IPS-18c (cell line): ENCODE measurements around the gene ATP10D.
A peak's percentile ranks its signal among the peaks of the same experiment; 100 is the strongest.
"Not testable (repeated sequence)": the region's sequence is repeated elsewhere in the genome, so short reads cannot be mapped to it uniquely, and the experiment has no call there.

Experiments
- H3K4me3 ChIP-seq: 2 replicates; pipeline ENCODE4 v1.7.0; 2013; ENCODE audit warnings: low read depth, mild to moderate bottlenecking, low read length, moderate library complexity; ENCODE audit not compliant: insufficient read depth
- H3K9me3 ChIP-seq: one replicate; pipeline ENCODE4 v1.6.1; 2013; ENCODE audit warnings: mild to moderate bottlenecking, low read length, moderate library complexity; ENCODE audit not compliant: control insufficient read depth, insufficient read depth

ATP10D gene

DNA sequence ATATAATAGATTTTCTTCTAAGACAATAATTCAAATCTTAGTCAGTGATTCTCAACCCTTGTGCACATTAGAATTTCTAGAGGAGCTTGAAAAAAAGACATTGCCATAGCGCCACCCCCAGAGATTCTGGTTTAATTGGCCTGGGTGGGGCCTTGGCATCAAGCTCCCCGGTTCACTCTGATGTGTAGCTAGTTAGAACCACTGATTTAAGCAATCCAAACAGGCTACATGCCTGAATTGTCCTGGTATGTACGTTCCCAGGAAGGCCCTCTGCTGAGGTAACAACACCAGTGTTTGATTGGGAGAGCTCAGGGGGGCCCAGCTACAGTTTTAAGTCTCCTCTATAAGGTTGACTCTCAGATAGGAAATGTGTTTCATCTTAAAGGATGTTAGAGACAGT is 1.3 kb upstream of the ATP10D start:
- no peak overlapping the region for H3K4me3 ChIP-seq

DNA sequence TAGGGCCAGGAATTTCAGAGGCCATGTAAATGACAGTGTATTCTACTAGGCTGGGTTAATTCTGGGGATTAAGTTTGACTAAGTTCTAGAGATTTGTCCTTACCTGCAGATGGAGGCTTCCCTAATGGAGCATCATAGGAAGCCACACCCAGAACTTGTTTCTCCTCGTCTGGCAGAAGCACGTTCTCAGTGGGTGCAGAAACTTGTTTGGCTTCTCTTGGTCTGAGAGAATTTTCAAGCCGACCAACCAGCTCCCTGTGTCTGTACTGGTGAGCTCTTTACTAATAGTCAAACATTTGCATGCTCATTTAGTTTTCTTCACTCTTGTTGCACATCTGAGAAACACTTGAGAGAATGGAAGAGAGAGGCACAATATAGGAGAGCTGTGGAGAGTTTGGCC is 907 bp upstream of the ATP10D start:
- Histone ChIP-seq H3K4me3 (no peak overlapping the region), H3K9me3 (peaks cover 2% of the 10 kb centered on the region)

More for the DNA sequence above, 1.3 kb upstream of the ATP10D start:
- peaks cover 2% of the 10 kb centered on the region for H3K9me3 ChIP-seq

DNA sequence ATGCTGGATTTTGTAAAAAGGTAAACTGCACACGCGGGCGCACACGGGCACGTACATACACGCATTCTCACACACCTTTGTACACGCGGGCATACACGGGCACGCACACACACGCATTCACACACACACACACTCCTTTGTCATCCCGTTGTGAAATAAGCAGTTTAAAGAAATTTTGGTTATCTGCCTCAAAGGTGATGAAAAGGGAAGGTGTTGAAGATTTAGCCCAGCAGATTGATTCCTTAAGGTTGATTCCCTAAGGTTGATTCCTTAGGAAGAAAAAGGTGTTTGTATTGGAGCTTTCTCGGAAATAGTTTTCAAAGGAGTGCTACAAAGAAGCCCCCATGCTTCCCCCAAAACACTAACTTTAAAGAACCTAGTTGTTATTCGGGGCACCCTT is 693 bp downstream of the ATP10D start:
- Histone ChIP-seq H3K9me3 (peaks cover 2% of the 10 kb centered on the region), H3K4me3 (peak overlapping the region; percentile 69; the same call in 1 of the 2 replicates)

DNA sequence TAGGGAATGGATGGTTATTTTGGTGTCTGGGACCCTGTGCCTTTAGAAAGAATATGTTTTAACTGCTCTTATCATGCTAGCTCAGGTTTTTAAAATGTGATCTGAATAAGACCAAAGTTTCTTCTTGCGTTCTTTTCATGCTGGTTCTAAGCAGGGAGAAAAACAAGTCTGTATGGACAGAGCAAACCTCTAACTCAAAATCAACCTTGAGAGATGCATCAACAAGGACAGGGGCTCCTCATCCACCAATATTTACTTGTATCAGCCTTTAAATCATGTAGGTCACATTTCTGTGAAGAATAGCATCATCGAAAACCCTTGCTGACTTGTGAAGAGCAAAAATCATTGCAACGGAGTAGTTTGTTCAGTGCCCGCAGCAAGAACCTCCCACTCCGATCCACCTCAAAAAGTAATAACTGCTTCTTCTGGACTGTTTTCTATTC is 1.2 kb downstream of the ATP10D start:
- Histone ChIP-seq H3K9me3 (peaks cover 2% of the 10 kb centered on the region), H3K4me3 (no peak overlapping the region)

DNA sequence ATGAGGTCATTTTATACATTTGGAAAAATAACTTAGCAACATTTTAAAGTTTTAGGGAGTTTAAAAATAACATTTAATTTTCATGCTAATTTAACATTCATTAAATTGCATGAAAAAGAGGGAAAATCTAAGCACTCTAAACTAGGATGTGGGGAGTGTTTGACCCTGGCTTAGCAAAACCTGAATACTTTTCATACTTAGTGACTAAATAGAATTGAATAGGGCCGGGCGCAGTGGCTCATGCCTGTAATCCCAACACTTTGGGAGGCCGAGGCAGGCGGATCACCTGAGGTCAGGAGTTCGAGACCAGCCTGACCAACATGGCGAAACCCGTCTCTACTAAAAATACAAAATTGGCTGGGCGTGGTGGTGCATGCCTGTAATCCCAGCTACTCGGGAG is 1.7 kb downstream of the ATP10D start:
- H3K9me3 ChIP-seq, H3K4me3 ChIP-seq: not testable (repeated sequence)

DNA sequence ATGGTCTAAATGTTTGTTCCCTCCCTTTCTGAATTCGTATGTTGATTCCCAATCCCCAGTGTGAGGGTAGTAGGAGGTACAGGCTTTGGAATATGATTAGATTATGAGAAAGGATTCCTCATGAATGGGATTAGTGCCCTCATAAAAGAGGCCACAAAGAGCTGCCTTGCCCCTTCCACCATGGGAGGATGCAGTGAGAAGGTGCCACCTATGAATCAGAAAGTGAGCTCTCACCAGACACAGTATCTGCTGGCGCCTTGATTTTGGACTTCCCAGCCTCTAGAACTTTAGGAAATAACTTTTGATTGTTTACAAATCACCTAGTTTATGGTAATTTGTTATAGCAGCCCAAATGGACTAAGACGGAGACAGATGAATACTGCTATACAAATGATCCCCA is 3.6 kb downstream of the ATP10D start:
- Histone ChIP-seq H3K4me3 (no peak overlapping the region), H3K9me3 (peaks cover 2% of the 10 kb centered on the region)

DNA sequence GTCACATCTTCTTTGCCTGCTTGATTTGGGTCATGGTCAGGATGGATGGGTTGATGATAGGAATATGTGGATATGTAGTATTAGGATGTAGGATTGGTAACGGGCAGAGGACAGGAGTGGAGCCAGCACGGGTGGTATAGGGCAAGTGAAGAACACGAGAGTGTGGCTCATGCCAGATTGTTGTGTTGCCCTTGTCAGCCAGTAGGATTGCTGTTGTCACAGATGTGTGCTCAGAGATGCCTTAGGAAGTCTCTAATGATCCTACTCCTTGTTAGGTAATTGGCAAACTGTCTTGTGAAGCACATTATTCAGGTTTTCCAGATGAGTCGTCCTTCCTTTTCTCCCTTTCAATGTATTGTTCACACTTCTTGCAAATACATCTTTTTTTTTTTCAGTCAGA is 5.5 kb downstream of the ATP10D start:
- Histone ChIP-seq H3K9me3 (no peaks in the 10 kb centered on the region), H3K4me3 (no peak overlapping the region)

DNA sequence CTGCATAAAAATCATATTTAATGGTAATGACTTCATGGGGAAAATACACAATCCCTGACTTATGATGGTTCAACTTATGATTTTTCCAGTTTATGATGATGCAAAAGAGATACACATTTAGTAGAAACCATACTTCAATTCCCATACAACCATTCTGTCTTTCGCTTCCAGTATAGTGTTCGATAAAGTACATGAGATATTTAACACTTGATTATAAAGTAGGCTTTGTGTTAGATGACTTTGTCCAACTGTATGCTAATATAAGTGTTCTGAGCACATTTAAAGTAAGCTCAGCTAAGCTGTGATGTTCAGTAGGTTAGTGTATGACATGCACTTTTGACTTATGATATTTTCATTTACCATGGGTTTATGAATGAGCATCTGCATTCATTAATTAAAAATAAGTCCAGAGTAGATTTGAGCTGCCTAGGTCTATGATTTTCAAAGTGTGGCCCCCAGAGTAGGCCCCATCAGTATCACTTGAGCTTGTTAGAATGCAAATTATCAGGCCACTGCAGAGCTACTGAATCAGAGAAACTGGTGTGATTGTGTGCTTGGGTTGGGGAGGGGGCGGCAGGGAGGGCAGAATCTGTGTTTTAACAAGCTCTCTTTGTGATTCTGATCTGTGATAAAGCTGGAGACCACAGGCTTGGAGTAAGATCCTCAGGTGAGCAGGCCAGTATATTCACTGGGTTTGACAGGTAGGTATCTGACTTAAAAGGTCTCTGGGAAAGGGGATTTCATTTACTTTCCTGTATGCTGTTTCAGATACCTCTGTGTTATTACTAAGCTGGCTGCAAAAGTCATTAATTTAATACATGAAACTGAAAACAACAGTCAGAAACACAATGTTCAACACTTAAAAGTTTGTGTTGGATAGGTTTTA is 8.4 kb downstream of the ATP10D start:
- H3K4me3 ChIP-seq: no peak overlapping the region
- H3K9me3 ChIP-seq: no peaks in the 10 kb centered on the region

DNA sequence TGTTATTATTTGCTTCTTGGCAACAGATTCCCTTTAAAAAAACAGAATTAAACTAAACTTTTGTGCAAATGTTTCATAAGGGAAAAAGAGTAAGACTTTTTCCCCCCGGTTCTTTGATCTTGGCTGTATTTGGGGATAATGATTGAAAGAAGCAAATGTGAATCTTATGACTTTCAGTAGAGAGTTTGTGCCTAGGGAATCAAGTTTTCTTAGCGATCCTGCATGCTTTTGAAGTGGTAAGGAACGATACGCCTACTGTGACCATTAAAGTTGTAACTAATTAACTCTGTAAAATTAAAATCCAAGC is 9.0 kb downstream of the ATP10D start:
- Histone ChIP-seq H3K4me3 (no peak overlapping the region), H3K9me3 (no peaks in the 10 kb centered on the region)

DNA sequence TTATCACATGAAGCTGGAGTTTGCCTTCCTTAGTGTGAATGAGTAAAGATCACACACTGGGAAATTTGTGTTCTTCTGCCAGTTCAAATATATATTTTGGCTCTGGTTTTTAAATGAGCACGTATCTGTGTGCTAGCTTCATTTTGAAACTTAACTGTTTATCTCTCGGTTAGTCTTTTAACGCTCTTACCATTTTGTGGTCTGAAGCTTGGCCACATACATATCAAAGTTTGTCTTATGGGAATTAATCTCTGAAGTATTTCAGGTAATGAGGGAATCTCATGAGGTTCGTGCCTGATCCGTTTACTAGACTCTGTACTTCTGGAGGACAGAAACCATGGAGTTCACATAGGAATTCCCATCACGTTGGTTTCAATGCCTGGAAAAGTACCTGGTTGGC is 13.8 kb downstream of the ATP10D start:
- H3K9me3 ChIP-seq: no peaks in the 10 kb centered on the region
- H3K4me3 ChIP-seq: no peak overlapping the region

DNA sequence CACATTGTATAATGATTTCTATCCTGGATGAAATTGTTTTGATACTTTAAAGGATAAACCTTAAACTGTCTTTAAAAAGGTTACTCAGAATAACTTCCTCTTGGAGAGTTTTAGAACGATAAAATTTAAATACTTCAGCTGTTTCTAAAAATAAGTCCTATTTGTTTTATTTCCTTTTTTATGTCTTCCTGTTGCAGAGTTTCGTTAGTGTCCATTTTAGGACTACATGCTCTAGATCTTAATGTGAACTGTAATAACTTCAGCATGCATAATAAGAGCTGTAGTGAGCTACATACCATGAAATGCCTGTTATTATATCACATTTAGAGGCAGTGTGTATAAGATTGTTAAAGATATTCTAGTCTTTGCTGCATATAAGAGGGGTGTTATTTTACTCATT is 14.6 kb downstream of the ATP10D start:
- H3K4me3 ChIP-seq: no peak overlapping the region
- no peaks in the 10 kb centered on the region for H3K9me3 ChIP-seq

DNA sequence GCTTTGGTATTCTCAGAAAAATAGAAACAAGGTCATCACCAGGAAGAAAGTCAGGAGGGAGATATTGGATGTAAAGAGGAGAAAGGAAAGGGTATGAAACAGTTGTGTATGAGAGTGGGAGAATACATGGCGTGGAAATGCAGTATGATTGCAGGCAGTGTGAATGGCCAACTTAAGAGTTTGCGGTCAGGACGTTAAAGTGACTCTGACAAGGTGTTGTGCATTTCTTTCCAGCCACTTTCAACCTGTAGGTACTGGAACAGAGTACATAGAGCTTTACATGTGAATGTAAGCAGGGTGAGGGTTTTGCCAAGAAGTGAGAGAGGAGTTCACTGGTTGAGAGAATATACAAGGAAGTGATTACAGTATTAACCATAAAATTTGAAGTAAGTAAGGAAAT is 15.7 kb downstream of the ATP10D start:
- Histone ChIP-seq H3K9me3 (no peaks in the 10 kb centered on the region), H3K4me3 (no peak overlapping the region)

DNA sequence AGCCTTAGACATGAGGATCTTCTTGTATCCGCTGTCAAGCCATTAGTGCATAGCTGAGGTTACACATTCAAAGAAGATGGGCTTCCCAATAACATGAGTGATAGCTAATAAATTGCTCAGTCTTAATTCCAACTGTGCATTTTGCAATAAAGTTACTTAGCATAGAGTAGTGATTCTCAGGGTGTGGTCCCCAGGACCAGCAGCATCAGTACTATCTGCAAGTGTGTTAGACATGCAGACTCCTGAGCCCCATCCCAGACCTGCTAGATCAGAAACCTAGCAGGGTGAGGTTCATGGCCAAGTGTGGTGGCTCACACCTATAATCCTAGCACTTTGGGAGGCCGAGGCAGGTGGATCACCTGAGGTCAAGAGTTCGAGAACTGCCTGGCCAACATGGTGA is 20.1 kb downstream of the ATP10D start:
- Histone ChIP-seq H3K4me3 (no peak overlapping the region), H3K9me3 (no peaks in the 10 kb centered on the region)

DNA sequence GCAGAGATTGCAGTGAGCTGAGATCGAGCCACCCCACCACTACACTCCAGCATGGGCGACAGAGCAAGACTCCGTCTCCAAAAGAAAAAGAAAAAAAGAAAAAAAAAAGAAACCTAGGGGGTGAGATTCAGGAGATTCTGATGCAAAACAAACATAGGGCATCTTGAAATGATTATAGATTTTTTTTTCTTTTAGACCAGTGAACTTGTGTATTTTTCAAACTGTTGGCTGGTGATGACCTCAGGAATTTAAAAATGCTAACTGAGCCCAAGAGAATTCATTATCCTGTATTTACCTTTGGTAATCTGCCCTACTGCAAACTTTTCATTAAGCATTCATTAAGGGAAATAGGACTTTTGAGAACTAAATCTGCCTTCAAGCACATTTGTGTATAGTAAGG is 20.6 kb downstream of the ATP10D start:
- H3K4me3 ChIP-seq: no peak overlapping the region
- H3K9me3 ChIP-seq: no peaks in the 10 kb centered on the region

DNA sequence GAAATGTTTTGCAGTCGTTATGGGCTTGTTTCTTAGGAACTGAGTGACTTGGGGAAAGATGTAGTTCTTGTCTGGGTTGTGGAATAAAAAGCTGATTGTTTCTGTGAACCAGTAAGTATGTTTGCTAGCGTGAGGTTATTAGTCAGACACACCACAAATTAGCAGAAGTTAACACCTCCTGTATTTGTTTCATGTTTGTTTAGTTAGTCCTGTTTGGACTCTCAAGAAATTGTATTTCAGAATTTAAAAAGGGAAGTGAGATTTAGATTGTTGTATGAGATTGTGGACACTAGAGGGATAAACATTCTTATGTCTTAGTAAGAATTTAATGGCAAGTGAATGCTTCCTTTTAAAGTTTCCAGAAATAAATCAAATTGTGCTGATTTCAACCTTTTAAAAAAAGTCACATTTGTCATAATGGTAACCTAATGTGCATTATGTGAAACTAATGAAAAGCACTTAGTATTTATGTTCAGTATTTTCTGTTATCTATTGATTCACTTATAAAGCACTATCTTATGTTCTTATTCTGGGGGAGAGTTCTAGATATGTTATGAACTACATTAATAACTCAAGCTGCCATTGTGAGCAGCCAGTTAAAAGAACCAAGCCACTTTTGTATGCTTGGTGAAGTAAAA is 25.6 kb downstream of the ATP10D start:
- Histone ChIP-seq H3K4me3 (no peak overlapping the region), H3K9me3 (no peaks in the 10 kb centered on the region)

DNA sequence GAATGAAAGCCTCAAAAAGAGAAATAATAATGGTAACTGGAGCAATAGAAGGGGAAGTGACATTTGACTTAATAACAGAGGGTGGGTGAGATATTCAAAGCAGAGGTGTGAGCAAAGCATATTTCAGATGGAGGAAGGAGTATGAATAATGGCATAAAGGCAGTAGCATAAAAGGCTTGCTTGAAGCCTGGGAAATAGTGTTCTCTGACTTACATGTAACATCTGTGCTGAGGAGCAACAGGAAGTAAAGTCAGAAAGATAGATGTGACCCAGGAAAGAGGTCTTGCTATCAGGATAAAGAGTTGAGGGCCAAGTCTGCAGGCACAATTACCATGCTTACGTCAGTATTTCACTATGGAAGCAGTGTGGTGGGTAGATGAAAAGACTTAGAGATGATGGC is 28.4 kb downstream of the ATP10D start:
- Histone ChIP-seq H3K4me3 (no peak overlapping the region), H3K9me3 (no peaks in the 10 kb centered on the region)

DNA sequence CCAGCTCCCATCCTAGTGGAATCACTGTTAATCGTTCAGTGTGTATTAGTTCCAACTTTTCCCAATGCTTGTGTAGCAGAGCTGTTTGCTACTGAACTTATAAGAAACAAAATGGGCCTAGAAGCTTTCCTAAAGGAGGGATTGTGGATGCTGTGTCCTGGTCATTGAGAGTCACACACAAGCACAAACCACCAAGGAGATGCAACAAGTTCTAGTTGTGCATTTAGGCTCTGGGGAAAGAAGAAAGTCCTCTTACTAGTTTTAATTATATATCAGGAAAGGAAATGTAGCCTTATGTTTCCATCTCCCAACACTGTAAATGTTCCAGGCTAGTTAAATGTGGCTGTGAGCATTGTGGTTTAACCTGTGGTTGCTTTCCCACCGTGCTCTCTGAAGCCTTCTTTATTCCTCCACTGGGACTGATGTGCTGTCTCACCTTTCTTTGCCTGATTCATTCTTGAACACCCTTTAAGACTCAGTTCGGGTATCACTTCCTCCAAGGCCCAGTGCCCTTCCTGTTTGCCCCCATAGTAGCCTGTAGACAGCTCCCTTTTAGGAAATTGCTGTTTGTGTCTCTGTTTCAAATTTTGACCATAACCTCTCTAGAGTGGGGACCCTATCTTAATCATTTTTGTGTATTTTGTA is 34.3 kb downstream of the ATP10D start:
- H3K9me3 ChIP-seq: no peaks in the 10 kb centered on the region
- H3K4me3 ChIP-seq: no peak overlapping the region

DNA sequence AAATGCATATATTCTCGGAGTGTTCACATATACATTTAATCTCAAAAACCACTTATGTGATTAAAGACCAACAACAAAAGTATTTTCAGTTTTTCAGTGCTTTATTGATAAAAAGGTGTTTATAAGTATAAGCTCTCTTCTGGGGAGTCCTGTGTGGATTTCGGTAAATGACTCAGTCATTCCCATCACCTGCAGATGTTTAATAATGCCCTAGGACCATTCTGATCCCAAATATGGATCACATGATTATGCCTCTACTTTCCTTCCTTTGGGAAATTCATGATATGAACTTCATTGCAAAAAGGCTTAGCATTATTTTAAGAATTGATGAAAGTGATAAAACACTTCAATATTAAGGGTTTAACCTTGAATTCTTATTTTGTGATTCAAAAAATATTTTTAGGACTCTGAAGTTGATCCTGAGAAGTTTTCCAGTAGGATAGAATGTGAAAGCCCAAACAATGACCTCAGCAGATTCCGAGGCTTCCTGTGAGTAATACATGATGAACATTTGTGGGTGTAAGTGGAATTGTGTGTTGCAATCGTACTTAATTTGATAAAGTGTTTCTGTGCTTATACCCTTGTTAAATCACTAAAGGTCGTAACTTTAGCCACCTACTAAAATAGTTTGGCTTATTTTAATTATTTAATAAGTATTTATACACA is 40.2 kb downstream of the ATP10D start:
- H3K4me3 ChIP-seq: no peak overlapping the region

More for the DNA sequence above, 40.2 kb downstream of the ATP10D start:
- no peaks in the 10 kb centered on the region for H3K9me3 ChIP-seq
